K562 (cell line): Measurements from ENCODE around the gene HAP1. TPM values are rescaled to one million over a fixed set of nuclear protein-coding genes. Genes with fewer than 3 reads are reported as not detected.

ENCODE experiments used
- ARID3B ChIP-seq: fragments of 250-450 bp; sonication (Bioruptor Pico); IDR thresholded peaks from 2 replicates; pipeline ENCODE4 v1.4.0; 2020; ENCODE audit warnings: borderline replicate concordance
- ATF7 ChIP-seq: fragments of 450-650 bp; IDR thresholded peaks from 2 replicates; pipeline ENCODE4 v1.7.1; 2014; ENCODE audit warnings: mild to moderate bottlenecking, moderate library complexity
- CBFB ChIP-seq: sonication (generic); formaldehyde crosslinking; IDR thresholded peaks from 2 replicates; pipeline ENCODE4 v1.4.0; 2020; ENCODE audit warnings: mild to moderate bottlenecking, missing genetic modification reagents
- HDAC6 ChIP-seq: IDR thresholded peaks from 2 replicates; pipeline ENCODE4 v1.6.1; 2012; ENCODE audit warnings: low read depth, mild to moderate bottlenecking, control low read depth, inconsistent platforms, low read length, moderate library complexity
- ILK ChIP-seq: fragments of 450-650 bp; IDR thresholded peaks from 2 replicates; pipeline ENCODE4 v1.6.1; 2016; ENCODE audit warnings: missing genetic modification characterization, low read depth, mild to moderate bottlenecking, missing compliant biosample characterization, moderate library complexity, borderline replicate concordance
- IRF9 ChIP-seq: fragments of 450-650 bp; IDR thresholded peaks from 2 replicates; pipeline ENCODE4 v1.6.1; 2016; ENCODE audit warnings: missing biosample characterization, missing genetic modification characterization
- MCM7 ChIP-seq, 2 experiments: fragments of 450-650 bp; IDR thresholded peaks; 2 replicates each; pipeline ENCODE4 v1.6.1; 2016 to 2018
- MNT ChIP-seq, 2 experiments: fragments of 450-650 bp; conservative IDR thresholded peaks; 2 replicates each; pipeline ENCODE4 v1.6.1; 2017; ENCODE audit warnings: mild to moderate bottlenecking in 2 of 2, moderate library complexity in 2 of 2
- PHTF2 ChIP-seq: fragments of 250-450 bp; sonication (Bioruptor Pico); IDR thresholded peaks from 2 replicates; pipeline ENCODE4 v1.5.0; 2021; ENCODE audit warnings: mild to moderate bottlenecking
- POLR2B ChIP-seq: fragments of 450-650 bp; IDR thresholded peaks from 2 replicates; pipeline ENCODE4 v1.6.1; 2018; ENCODE audit warnings: low read depth; ENCODE audit not compliant: partially characterized antibody
- PRMT5 ChIP-seq: sonication (generic); formaldehyde crosslinking; IDR thresholded peaks from 2 replicates; pipeline ENCODE4 v1.5.0; 2020; ENCODE audit warnings: missing genetic modification reagents
- RBBP5 ChIP-seq: fragments of 200-600 bp; sonication (generic); IDR thresholded peaks from 2 replicates; pipeline ENCODE4 v1.6.1; 2012; ENCODE audit warnings: borderline replicate concordance, mild to moderate bottlenecking, low read length, control low read depth, inconsistent platforms; ENCODE audit not compliant: insufficient read depth, poor library complexity, severe bottlenecking
- RFX1 ChIP-seq: fragments of 450-650 bp; IDR thresholded peaks from 2 replicates; pipeline ENCODE4 v1.6.1; 2016; ENCODE audit warnings: mild to moderate bottlenecking, moderate library complexity
- SMARCB1 ChIP-seq: IDR thresholded peaks from 2 replicates; pipeline ENCODE4 v1.6.1; 2011; ENCODE audit warnings: improper control_type of control experiment, low read depth; ENCODE audit not compliant: insufficient read length
- ZBTB7A ChIP-seq: IDR thresholded peaks from 2 replicates; pipeline ENCODE4 v1.6.1; 2011; ENCODE audit warnings: low read depth, mild to moderate bottlenecking, low read length, moderate library complexity, borderline replicate concordance; ENCODE audit not compliant: control insufficient read depth
- ZFX ChIP-seq: sonication (generic); formaldehyde crosslinking; IDR thresholded peaks from 2 replicates; pipeline ENCODE4 v1.8.0; 2022; ENCODE audit warnings: mild to moderate bottlenecking, missing genetic modification reagents, moderate library complexity
- ZNF589 ChIP-seq: fragments of 200-800 bp; sonication (Bioruptor generic); IDR thresholded peaks from 2 replicates; pipeline ENCODE4 v1.6.1; 2016; ENCODE audit warnings: low read depth, missing genetic modification characterization, missing compliant biosample characterization
- polyA plus RNA-seq, 8 experiments: library from polyadenylated mRNA; depleted of rRNA in 4 of 8; stranded (reverse) in 5 of 8; unstranded in 3 of 8; fragments of >200 nt; fragmentation: Nextera tagmentation in 2 of 8; fragmentation: Illumina TruSeq in 1 of 8; extraction: Ambion mirVana in 2 of 8; extraction: Trizol in 1 of 8; gene quantifications; 2 replicates each; pipeline versions ENCODE4 v1.2.1 to v1.2.3, GENCODE V29; 2011 to 2014; ENCODE audit warnings: inconsistent platforms in 1 of 8, missing spikeins in 1 of 8
- total RNA-seq, 7 experiments: library from RNA; depleted of rRNA in 6 of 7; stranded (reverse); fragments of >200 nt in 6 of 7; fragmentation: Illumina TruSeq in 2 of 7; extraction: Trizol in 2 of 7; gene quantifications; 2 replicates each; pipeline versions ENCODE4 v1.2.1 to v1.2.3, GENCODE V29; 2011 to 2021; ENCODE audit warnings: low replicate concordance in 1 of 7
- TF ChIP-seq, protein P1 (sequence below): fragments of 450-650 bp; IDR thresholded peaks from 2 replicates; pipeline ENCODE4 v1.6.1; 2016; ENCODE audit warnings: borderline replicate concordance

Gene HAP1
- total and polyA plus RNA-seq, 9 of the 15 experiments (the other 6 are each of a cell fraction or from before 2014, with no cell fraction given), result under 0.01 to 0.09 (median 0.04) TPM; not detected in 6

GRCh38 chr17:41678907-41679739, 55.3 kb downstream of the HAP1 start (continued):
- TF ChIP-seq PHTF2 (no peak; the same call in 1 of the 2 replicates), ZNF589 (CRISPR knock-in tag) (no peak), POLR2B (no peak), IRF9 (tag) (no peak), HDAC6 (no peak), SMARCB1 (no peak), PRMT5 (CRISPR knock-in tag) (no peak), RBBP5 (no peak), MCM7 (IDR thresholded peaks at IDR 0.05) (no peak), MNT (conservative IDR thresholded peaks at IDR 0.05) (0 out of 4 replicates have a peak, but pooled peaks have one; percentile 18 to 52), ARID3B (CRISPR knock-in tag) (0 out of 2 replicates have a peak, but pooled peaks have one; percentile 1), ILK (no peak), ATF7 (peak; percentile 88), CBFB (CRISPR knock-in tag) (no peak), RFX1 (no peak), ZFX (peak; percentile 39; the same call in 1 of the 2 replicates), ZBTB7A (no peak; the same call in 1 of the 2 replicates)
- TF ChIP-seq, protein P1, sequence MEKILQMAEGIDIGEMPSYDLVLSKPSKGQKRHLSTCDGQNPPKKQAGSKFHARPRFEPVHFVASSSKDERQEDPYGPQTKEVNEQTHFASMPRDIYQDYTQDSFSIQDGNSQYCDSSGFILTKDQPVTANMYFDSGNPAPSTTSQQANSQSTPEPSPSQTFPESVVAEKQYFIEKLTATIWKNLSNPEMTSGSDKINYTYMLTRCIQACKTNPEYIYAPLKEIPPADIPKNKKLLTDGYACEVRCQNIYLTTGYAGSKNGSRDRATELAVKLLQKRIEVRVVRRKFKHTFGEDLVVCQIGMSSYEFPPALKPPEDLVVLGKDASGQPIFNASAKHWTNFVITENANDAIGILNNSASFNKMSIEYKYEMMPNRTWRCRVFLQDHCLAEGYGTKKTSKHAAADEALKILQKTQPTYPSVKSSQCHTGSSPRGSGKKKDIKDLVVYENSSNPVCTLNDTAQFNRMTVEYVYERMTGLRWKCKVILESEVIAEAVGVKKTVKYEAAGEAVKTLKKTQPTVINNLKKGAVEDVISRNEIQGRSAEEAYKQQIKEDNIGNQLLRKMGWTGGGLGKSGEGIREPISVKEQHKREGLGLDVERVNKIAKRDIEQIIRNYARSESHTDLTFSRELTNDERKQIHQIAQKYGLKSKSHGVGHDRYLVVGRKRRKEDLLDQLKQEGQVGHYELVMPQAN, result 0 out of 2 replicates have a peak, but pooled peaks have one; percentile 7
